Astrocyte of the spinal cord (primary cell): ENCODE data around the gene CXorf58.
"Not testable (repeated sequence)": the region's sequence is repeated elsewhere in the genome, so short reads cannot be mapped to it uniquely, and the experiment has no call there.

Experiments used
- DNase-seq: peaks from one replicate; pipeline ENCODE4 v3.0.0; 2011; ENCODE audit warnings: low read depth, low spot score
- H3K4me3 ChIP-seq: 2 replicates; pipeline ENCODE4 v1.5.1; 2011; ENCODE audit warnings: low read depth, mild to moderate bottlenecking, low read length, moderate library complexity
- CTCF ChIP-seq: IDR thresholded peaks from 2 replicates; pipeline ENCODE4 v1.5.1; 2012; ENCODE audit warnings: low read depth, mild to moderate bottlenecking, low read length, inconsistent platforms
- in situ Hi-C: cut with HindIII; loops from 2 replicates; pipeline ENCODE4 v1.10.0; 2017; ENCODE audit warnings: low sequenced_read_pairs

Gene CXorf58

GRCh38 chrX:23907498-23908218, at the start of gene CXorf58, which contains the start of gene APOO:
CXorf58 (plus strand) TSS chrX:23908006; CDS start chrX:23910303, 2,297 bp downstream.
APOO (minus strand) TSS chrX:23907938; CDS start chrX:23907702, 236 bp downstream.
- DNase-seq: peak; percentile 92
- peak; percentile 72 for TF ChIP-seq CTCF
- peak within 1 kb of the TSS; percentile 62 for H3K4me3 ChIP-seq
- in situ Hi-C loops: no loop called here

GRCh38 chrX:23859238-23859637, 48.6 kb upstream of the CXorf58 start:
- in situ Hi-C loops, DNase-seq, H3K4me3 ChIP-seq: not testable (repeated sequence)

- TF ChIP-seq CTCF: no peak
- H3K4me3 ChIP-seq: no peak overlapping the region
- no peak for DNase-seq
- in situ Hi-C loops: no loop called here
Measured at GRCh38 chrX:23861215-23861896, 46.5 kb upstream of the CXorf58 start.

GRCh38 chrX:23861952-23862351, 45.9 kb upstream of the CXorf58 start:
- H3K4me3 ChIP-seq, DNase-seq, in situ Hi-C loops: not testable (repeated sequence)

- no peak overlapping the region for H3K4me3 ChIP-seq
- in situ Hi-C loops: no loop called here
- no peak for DNase-seq
- TF ChIP-seq CTCF: no peak
Measured at GRCh38 chrX:23864742-23865326, 43.0 kb upstream of the CXorf58 start.

- TF ChIP-seq CTCF: no peak
Measured at GRCh38 chrX:23870041-23870440, 37.8 kb upstream of the CXorf58 start.

GRCh38 chrX:23871905-23872546, 35.8 kb upstream of the CXorf58 start:
- in situ Hi-C loops: no loop called here
- no peak for TF ChIP-seq CTCF
- DNase-seq: no peak
- no peak overlapping the region for H3K4me3 ChIP-seq

More at GRCh38 chrX:23870041-23870440, 37.8 kb upstream of the CXorf58 start:
- no peak for DNase-seq
- in situ Hi-C loops: no loop called here
- no peak overlapping the region for H3K4me3 ChIP-seq
